GM19452 (cell line): Measurements from ENCODE around the gene AP3B1.

ENCODE experiments used
- ATAC-seq: cut with Tn5 transposase; IDR thresholded peaks from one replicate; pipeline ENCODE4 v1.9.1; 2021; ENCODE audit not compliant: unreplicated experiment

AP3B1 gene

GRCh38 chr5:78009937-78010527 lies 284.5 kb downstream of the AP3B1 start:
- no peak for ATAC-seq

- no peak for ATAC-seq
Measured at GRCh38 chr5:78008356-78008967, 286.0 kb downstream of the AP3B1 start.

- ATAC-seq: no peak
Measured at GRCh38 chr5:78007233-78007632, 287.3 kb downstream of the AP3B1 start.

GRCh38 chr5:78006449-78006848 lies 288.0 kb downstream of the AP3B1 start:
- no peak for ATAC-seq

GRCh38 chr5:78005021-78005785 lies 289.3 kb downstream of the AP3B1 start:
- no peak for ATAC-seq

GRCh38 chr5:78004559-78004958 lies 289.9 kb downstream of the AP3B1 start:
- ATAC-seq: no peak

- ATAC-seq: no peak
Measured at GRCh38 chr5:78003919-78004318, 290.6 kb downstream of the AP3B1 start.

- ATAC-seq: no peak
Measured at GRCh38 chr5:78003450-78003849, 291.0 kb downstream of the AP3B1 start.

GRCh38 chr5:78002690-78003089 lies 291.8 kb downstream of the AP3B1 start:
- no peak for ATAC-seq

GRCh38 chr5:78001197-78001596 lies 293.3 kb downstream of the AP3B1 start:
- no peak for ATAC-seq

- no peak for ATAC-seq
Measured at GRCh38 chr5:78000191-78000590, 294.3 kb downstream of the AP3B1 start.

- no peak for ATAC-seq
Measured at GRCh38 chr5:77999399-77999798, 295.1 kb downstream of the AP3B1 start.

- ATAC-seq: no peak
Measured at GRCh38 chr5:77996943-77997342, 297.6 kb downstream of the AP3B1 start.

GRCh38 chr5:77995793-77996409 lies 298.6 kb downstream of the AP3B1 start:
- ATAC-seq: no peak

- ATAC-seq: no peak
Measured at GRCh38 chr5:77994943-77995342, 299.6 kb downstream of the AP3B1 start.

GRCh38 chr5:77993855-77994318 lies 300.6 kb downstream of the AP3B1 start:
- no peak for ATAC-seq

- ATAC-seq: no peak
Measured at GRCh38 chr5:77993141-77993854, 301.2 kb downstream of the AP3B1 start.

GRCh38 chr5:77991084-77991483 lies 303.4 kb downstream of the AP3B1 start:
- ATAC-seq: no peak

GRCh38 chr5:77990020-77990419 lies 304.5 kb downstream of the AP3B1 start:
- ATAC-seq: no peak

- ATAC-seq: no peak
Measured at GRCh38 chr5:77987988-77988387, 306.5 kb downstream of the AP3B1 start.

- no peak for ATAC-seq
Measured at GRCh38 chr5:77987331-77987730, 307.2 kb downstream of the AP3B1 start.
